IMR-90 (cell line): ENCODE results near the gene VLDLR.

ENCODE experiments used
- CEBPB ChIP-seq: IDR thresholded peaks from 2 replicates; pipeline ENCODE4 v1.6.1; 2012; ENCODE audit warnings: low read depth, low read length, improper control_type of control experiment
- CHD1 ChIP-seq: IDR thresholded peaks from 2 replicates; pipeline ENCODE4 v1.6.1; 2012; ENCODE audit warnings: low read depth, low read length, improper control_type of control experiment
- CTCF ChIP-seq: conservative IDR thresholded peaks from 2 replicates; pipeline ENCODE4 v1.5.1; 2012; ENCODE audit warnings: mild to moderate bottlenecking, low read depth, low read length, improper control_type of control experiment
- ELK1 ChIP-seq: fragments of 150-350 bp; IDR thresholded peaks from 2 replicates; pipeline ENCODE4 v1.6.1; 2016; ENCODE audit warnings: low read depth, mild to moderate bottlenecking, low read length, moderate library complexity, borderline replicate concordance
- FOS ChIP-seq: fragments of 150-350 bp; IDR thresholded peaks from 2 replicates; pipeline ENCODE4 v1.6.1; 2016; ENCODE audit warnings: low read depth, low read length
- MAFK ChIP-seq: IDR thresholded peaks from 2 replicates; pipeline ENCODE4 v1.6.1; 2012; ENCODE audit warnings: low read depth, low read length, improper control_type of control experiment
- MXI1 ChIP-seq: IDR thresholded peaks from 2 replicates; pipeline ENCODE4 v1.6.1; 2012; ENCODE audit warnings: low read depth, mild to moderate bottlenecking, low read length, moderate library complexity, borderline replicate concordance
- POLR2A ChIP-seq: IDR thresholded peaks from 2 replicates; pipeline ENCODE4 v1.6.1; 2012; ENCODE audit warnings: mild to moderate bottlenecking, low read depth, low read length
- RAD21 ChIP-seq: IDR thresholded peaks from 2 replicates; pipeline ENCODE4 v1.6.1; 2012; ENCODE audit warnings: low read length, improper control_type of control experiment
- RCOR1 ChIP-seq: IDR thresholded peaks from 2 replicates; pipeline ENCODE4 v1.6.1; 2012; ENCODE audit warnings: mild to moderate bottlenecking, low read length, improper control_type of control experiment; ENCODE audit not compliant: insufficient replicate concordance
- RFX5 ChIP-seq: IDR thresholded peaks from 2 replicates; pipeline ENCODE4 v1.8.0; 2012; ENCODE audit warnings: low read depth, mild to moderate bottlenecking, low read length, moderate library complexity
- SMC3 ChIP-seq: fragments of 150-350 bp; IDR thresholded peaks from 2 replicates; pipeline ENCODE4 v1.6.1; 2016; ENCODE audit warnings: low read depth, mild to moderate bottlenecking, antibody characterized with exemption, low read length, moderate library complexity
- USF2 ChIP-seq: fragments of 150-350 bp; IDR thresholded peaks from 2 replicates; pipeline ENCODE4 v1.6.1; 2017; ENCODE audit warnings: mild to moderate bottlenecking, antibody characterized with exemption, low read length, low read depth

- TF ChIP-seq CTCF (no peak), CEBPB (no peak), USF2 (no peak), MAFK (no peak), SMC3 (no peak), POLR2A (no peak), MXI1 (no peak), FOS (no peak), RAD21 (no peak), ELK1 (no peak), RFX5 (no peak), CHD1 (no peak), RCOR1 (no peak)
Observed at GRCh38 chr9:2686911-2687310, 65.3 kb downstream of the VLDLR start.
